BE2C (cell line): ENCODE data around the gene GALNT16.

Source experiments
- DNase-seq: peaks from one replicate; pipeline ENCODE4 v3.0.0-alpha.2; 2020
- H3K27me3 ChIP-seq: fragments of 250-450 bp; sonication (Bioruptor Pico); 2 replicates; pipeline ENCODE4 v1.5.1; 2020; ENCODE audit warnings: mild to moderate bottlenecking
- H3K36me3 ChIP-seq: fragments of 250-450 bp; sonication (Bioruptor Pico); 2 replicates; pipeline ENCODE4 v1.5.1; 2020; ENCODE audit warnings: mild to moderate bottlenecking
- H3K4me1 ChIP-seq: fragments of 250-450 bp; sonication (Bioruptor Pico); 2 replicates; pipeline ENCODE4 v1.5.1; 2020
- H3K4me3 ChIP-seq: 2 replicates; pipeline ENCODE4 v1.5.1; 2011; ENCODE audit warnings: low read depth, low read length
- H3K9me3 ChIP-seq: fragments of 250-450 bp; sonication (Bioruptor Pico); 2 replicates; pipeline ENCODE4 v1.5.1; 2020
- TF ChIP-seq, protein P1 (sequence below): IDR thresholded peaks from 2 replicates; pipeline ENCODE4 v1.5.1; 2012; ENCODE audit warnings: mild to moderate bottlenecking, low read depth, low read length

The GALNT16 gene

DNA sequence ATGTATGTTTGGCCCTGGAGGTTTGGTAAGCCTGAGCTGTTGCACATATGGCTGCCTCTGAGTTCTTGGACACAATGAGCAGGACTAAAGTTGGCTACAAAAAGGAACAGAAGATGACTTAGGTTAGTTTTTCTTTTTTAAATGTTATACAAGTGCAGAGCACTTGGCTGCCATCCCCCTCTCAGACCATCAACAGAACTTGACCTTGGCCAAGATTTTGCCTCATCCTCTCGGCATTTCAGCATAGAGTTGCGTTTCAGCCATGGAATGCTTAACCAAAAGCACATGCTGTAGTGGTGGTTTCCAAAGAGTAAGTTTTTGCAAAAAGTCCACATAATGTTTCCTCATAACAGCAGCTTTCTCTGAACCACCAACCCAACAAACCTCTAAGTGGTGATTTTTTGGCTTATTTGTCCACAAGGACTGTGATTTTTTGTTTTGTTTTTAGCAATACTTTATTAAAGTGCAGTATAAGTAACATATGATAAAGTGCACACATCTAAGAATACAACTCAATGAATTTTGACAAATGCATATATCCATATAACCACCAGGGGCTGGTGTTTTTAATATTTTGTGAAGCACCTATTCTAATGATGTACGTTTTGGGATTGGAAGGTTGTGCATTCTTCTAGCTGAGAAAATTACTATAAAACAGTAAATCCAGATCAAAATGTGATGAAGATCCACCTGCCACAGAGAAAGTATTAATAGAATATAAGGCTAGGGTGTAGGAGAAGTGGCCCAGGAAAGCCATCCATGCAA is 12.1 kb upstream of the GALNT16 start:
- DNase-seq = no peak

DNA sequence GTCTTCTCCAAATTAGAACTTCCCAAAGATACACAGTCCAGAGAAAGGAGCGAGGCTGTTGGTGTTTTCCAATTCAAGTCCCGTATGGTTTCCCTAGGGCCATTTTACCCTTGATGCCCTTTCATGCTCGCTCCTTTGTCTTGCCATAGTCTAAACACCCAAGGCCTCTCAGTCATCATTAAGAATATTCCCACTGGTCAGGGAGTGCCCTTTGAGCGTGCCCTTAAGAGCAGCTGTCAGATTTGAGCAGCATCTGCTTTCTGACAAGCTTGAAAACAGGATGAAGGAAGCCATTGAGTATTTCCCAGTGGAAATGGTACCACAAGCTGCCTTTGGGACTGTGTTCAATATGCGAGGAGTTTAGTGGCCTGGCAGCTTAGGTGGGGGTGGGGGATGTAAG is 10.4 kb upstream of the GALNT16 start:
- Histone ChIP-seq H3K4me3 (no peak overlapping the region), H3K27me3 (no peaks in the 10 kb centered on the region), H3K36me3 (no peaks in the 10 kb centered on the region), H3K4me1 (no peaks in the 10 kb centered on the region), H3K9me3 (no peaks in the 10 kb centered on the region)
- TF ChIP-seq, protein P1, sequence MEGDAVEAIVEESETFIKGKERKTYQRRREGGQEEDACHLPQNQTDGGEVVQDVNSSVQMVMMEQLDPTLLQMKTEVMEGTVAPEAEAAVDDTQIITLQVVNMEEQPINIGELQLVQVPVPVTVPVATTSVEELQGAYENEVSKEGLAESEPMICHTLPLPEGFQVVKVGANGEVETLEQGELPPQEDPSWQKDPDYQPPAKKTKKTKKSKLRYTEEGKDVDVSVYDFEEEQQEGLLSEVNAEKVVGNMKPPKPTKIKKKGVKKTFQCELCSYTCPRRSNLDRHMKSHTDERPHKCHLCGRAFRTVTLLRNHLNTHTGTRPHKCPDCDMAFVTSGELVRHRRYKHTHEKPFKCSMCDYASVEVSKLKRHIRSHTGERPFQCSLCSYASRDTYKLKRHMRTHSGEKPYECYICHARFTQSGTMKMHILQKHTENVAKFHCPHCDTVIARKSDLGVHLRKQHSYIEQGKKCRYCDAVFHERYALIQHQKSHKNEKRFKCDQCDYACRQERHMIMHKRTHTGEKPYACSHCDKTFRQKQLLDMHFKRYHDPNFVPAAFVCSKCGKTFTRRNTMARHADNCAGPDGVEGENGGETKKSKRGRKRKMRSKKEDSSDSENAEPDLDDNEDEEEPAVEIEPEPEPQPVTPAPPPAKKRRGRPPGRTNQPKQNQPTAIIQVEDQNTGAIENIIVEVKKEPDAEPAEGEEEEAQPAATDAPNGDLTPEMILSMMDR = no peak
- no peak for DNase-seq

More for the DNA sequence above, 12.1 kb upstream of the GALNT16 start:
- H3K9me3 ChIP-seq = no peaks in the 10 kb centered on the region
- peaks cover 1% of the 10 kb centered on the region for H3K4me1 ChIP-seq
- TF ChIP-seq, protein P1 = peak; percentile 24; the same call in 1 of the 2 replicates
- H3K27me3 ChIP-seq = no peaks in the 10 kb centered on the region
- H3K36me3 ChIP-seq = no peaks in the 10 kb centered on the region
- H3K4me3 ChIP-seq = no peak overlapping the region

DNA sequence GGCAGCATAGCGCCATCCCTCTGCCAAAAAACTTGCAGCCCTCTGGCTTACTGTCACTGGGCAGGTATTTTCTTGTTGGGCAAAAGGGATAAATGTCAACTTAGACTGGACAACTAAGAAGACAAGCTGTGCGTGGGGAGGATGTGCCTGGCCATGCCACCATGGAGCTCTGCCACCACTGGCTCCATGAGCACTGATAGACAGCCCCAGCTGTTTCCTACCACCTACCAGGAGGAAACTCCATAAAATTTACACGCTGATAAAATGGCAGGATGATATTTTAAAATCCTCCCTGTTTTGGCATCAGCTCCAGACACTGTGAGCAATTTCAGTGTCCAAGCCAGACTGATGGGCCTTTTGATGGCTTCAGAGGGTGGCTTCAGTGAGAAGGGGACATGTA is 7.1 kb upstream of the GALNT16 start:
- no peaks in the 10 kb centered on the region for H3K4me1 ChIP-seq
- no peaks in the 10 kb centered on the region for H3K9me3 ChIP-seq
- H3K27me3 ChIP-seq = no peaks in the 10 kb centered on the region
- TF ChIP-seq, protein P1 = no peak
- H3K4me3 ChIP-seq = no peak overlapping the region
- no peak for DNase-seq
- H3K36me3 ChIP-seq = no peaks in the 10 kb centered on the region

DNA sequence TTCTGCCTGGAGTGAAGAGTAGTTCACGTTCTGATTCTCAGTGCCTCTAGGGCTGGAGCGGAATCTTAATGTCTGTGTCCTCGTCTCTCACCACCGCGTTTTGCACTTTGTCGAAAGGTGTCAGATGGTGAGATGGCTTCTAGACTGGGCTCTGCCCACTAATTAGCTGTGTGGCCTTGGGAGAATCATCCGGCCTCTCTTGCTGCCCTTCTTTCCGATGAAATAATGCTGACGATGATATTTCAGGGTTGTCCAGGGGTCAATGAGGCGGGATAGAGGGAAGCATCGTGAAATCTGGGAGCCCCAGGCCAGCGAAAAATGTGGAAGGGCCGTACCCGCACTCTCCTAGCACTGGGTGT is 811 bp upstream of the GALNT16 start:
- Histone ChIP-seq H3K4me1 (peaks cover 17% of the 10 kb centered on the region), H3K9me3 (no peaks in the 10 kb centered on the region), H3K27me3 (peaks cover 11% of the 10 kb centered on the region), H3K36me3 (no peaks in the 10 kb centered on the region), H3K4me3 (peak overlapping the region; percentile 49; the same call in 1 of the 2 replicates)
- no peak for DNase-seq
- TF ChIP-seq, protein P1 = no peak

DNA sequence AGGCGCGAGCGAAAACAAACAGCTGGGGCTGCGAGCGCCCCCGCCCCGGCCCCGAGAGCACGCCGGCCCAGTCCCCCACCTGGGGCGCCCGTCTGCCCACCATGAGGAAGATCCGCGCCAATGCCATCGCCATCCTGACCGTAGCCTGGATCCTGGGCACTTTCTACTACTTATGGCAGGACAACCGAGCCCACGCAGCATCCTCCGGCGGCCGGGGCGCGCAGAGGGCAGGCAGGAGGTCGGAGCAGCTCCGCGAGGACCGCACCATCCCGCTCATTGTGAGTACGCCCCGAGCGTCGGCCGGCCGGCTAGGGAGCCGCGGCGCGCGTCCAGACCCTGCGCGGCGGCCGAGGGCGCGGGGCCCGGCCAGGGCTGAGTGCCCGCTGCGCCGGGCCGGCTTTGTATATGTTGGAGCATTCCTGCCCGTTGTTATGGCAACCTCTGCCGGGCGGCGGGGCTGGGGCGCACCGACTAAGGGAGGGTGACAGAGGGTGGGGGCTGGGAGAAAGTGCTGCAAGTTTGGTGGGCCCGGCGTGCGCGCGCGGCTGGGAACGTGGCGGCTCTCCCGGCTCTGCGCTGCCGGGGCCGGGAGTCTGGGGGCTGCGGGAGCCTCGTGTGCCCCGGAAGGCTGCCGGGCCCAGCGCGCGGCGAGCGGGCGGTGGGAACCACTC is 367 bp downstream of the GALNT16 start:
- H3K27me3 ChIP-seq = peaks cover 11% of the 10 kb centered on the region
- TF ChIP-seq, protein P1 = no peak
- peak; percentile 46 for DNase-seq
- peak overlapping the region; percentile 49 for H3K4me3 ChIP-seq
- H3K9me3 ChIP-seq = no peaks in the 10 kb centered on the region
- peaks cover 19% of the 10 kb centered on the region for H3K4me1 ChIP-seq
- no peaks in the 10 kb centered on the region for H3K36me3 ChIP-seq
